ENCODE measurements around the gene HJV. TPM values are rescaled to one million over a fixed set of nuclear protein-coding genes. Genes with fewer than 3 reads are reported as not detected.
A peak's percentile ranks its signal among the peaks of the same experiment; 100 is the strongest.
"Not testable (repeated sequence)": the region's sequence is repeated elsewhere in the genome, so short reads cannot be mapped to it uniquely, and the experiment has no call there.

The HJV gene
- total RNA-seq, 2 donors from 2014 or later = 64.5 to 96.1 TPM

DNA sequence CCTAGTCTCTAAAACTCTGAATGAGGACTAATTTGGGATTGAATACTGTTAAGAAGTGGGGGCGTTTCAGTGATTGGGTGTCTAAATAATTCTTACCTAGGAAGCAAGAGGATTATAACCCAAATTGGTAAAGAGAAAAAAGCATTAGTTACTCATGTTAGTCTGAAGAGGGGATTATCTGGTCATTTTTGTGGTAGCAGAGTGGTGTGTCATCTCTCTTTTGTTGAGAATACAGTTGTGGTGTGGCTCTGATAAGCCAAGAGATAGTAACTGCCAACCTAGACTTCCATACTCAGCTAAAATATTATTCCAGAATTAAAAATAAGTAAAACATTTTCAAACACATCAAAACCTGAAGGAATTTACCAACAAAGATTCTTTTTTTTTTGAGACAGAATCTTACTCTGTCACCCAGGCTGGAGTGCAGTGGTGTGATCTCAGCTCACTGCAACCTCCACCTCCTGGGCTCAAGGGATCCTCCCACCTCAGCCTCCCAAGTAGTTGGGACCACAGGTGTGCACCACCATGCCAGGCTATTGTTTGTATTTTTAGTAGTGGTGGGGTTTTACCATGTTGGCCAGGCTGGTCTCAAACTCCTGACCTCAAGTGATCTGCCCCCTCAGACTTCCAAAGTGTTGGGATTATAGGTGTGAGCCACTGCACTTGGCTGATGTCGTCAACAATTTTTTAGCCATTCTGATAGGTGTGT lies 4.4 kb upstream of the HJV start:
- ATAC-seq; intact Hi-C loops (cut with DNase I); DNase-seq: not testable (repeated sequence)

DNA sequence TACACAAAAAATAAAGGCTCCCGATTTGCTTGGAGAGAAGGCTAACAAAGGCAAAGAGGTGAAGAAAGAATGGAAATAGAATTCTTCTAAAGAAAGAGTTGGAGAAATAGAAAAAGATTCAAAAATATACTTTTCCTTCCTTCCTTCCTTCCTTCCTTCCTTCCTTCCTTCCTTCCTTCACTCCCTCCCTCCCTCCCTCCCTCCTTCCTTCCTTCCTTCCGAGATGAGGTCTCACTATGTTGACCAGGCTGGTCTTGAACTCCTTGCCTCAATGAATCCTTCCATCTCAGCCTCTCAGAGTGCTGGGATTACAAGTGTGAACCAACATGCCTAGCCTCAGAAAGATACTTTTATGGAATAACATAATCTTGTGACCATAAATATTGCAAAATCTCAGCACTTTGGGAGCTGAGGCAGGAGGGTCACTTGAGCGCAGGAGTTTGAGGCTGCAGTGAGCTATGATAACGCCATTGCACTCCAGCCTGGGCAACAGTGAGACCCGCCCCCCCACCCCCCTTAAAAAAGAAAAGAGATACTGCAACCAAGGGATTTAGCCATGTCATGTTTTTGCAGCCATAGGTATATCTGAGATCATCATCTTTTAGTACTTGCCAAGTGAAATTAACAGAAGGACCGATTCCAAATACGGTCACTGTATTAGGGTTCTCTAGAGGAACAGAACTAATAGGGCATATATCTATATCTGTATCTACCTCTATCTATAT lies 1.0 kb upstream of the HJV start:
- no peak for DNase-seq
- intact Hi-C loops (cut with DNase I) = no loop called here
- no peak for ATAC-seq

DNA sequence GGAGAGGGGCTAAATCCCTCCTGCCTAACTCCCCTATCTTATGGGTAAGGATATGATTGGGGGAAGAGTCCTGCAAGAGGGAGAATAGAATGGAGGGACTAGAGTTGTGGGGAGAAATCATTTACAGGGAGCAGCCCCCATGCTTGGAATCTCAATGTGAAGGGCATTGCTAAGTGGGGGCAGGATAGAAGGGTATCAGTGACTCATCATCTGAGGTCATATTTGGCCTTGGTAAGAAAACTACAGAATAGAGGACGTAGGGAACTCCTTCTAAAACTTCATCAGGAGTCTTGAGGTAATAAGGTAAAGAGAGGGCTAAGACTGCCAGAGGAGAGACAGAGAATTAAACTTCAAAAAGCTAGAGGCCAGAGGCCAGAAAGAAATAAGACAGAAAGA lies 487 bp downstream of the HJV start:
- DNase-seq (no peak), ATAC-seq (peak in 1 of 2 donors; percentile 71)
- intact Hi-C loops (cut with DNase I) = no loop called here

DNA sequence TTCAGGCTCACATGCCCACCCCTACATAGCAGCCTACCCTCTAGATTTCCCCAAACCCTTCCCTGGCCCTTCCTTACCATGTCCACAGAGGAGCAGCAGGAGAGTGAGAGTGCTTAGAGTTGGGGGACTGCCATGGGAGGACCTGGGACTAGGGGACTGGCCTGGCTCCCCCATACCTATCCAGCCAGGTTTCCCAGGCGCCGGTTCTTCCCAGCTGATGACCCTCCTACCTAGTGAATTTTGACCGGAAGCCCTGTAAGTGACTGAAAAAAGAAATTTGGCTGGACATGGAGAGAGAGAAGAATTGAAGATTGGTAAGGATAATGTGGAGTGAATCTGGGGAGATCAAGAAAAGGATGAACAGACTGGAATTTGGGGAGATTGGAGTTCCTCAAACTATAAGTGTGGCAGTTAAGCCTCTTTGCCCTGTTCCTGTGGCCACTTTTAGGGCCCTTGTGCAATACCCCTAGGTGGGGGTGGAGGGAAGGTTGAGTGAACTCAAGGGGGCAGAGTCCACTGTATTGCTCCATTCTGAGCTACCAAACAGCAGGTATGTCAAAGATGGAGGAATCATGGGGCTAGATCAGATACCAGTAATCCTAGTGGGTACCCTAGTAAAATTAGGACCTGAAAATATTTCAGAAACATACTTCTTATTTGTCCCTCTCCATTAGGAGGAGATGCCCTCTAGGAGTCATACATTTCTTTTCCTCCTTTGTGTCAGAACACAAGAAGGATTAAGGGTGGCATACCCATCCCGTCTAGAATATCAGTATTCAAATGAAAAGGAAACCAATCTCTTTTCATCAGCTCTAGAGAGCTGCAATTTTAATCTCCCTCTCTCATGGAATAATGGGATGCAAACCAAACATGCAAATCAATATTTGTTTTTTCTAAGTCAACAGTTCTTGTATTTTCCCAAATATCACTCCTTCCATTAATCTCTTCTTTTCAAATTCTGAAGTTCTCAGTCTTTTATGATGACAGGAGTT lies 1.2 kb downstream of the HJV start:
- intact Hi-C loops (cut with DNase I) = no loop called here
- ATAC-seq = peak in 1 of 2 donors; percentile 17
- DNase-seq = no peak

DNA sequence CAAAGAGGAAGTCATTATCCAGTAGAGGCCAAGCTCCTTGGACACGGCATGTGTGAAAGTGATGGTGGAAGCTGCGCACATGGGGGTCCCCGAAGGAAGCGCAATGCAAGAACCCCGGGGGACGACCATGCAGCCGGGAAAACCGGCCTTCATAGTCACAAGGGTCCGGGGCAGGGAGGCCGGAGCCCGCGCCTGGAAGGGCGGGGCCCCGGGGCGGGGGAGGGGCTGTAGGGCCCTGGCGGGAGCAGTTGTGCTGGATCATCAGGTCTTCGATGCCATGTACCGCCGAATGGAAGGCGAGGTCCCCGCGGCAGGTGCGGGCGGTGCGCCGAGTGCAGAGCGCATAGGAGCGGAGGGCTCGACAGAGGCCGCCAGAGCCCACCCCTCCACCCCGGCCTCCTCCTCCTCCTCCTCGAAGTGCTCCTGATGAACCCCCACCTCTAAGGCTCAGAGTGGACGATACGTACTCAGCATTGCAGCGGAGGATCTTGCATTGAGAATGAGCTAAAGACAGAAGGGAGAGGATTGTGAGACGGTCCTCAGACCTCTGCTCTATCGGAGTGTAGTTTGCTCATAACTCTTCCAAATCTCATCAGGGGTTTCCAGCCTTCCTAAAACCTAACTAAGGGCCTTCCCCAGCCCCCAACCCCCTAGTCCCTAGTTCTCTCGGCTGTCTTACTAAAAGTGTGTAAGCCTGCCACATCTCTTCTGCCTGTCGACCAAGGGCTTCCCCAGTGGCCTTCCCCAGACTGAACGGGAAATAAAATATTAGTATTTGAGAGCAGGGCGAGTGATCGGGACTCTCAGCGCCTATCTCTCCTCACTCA lies 2.1 kb downstream of the HJV start:
- intact Hi-C loops (cut with DNase I) = no loop called here

DNA sequence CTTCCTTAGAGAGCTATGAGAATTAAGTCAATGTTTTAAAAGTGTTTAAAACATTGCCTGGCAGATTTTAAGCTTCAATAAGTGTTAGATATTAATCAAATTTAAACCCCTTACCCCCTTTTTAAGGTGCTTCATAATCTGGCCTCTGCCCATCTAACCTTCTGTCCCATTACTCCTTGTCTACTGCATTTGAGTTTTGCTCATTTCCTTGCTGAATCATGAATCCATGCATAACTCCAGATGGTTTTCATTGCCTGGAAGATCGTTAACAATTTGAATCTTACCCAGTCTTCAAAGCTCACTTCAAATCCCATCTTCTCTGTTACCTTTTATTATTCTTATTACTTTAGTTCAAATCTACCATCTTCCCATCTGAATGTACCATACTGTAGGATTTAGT lies 4.6 kb downstream of the HJV start:
- ATAC-seq = no peak
- intact Hi-C loops (cut with DNase I) = no loop called here

More for the DNA sequence above, 2.1 kb downstream of the HJV start:
- ATAC-seq (peak in 1 of 2 donors; percentile 29), DNase-seq (no peak)

DNA sequence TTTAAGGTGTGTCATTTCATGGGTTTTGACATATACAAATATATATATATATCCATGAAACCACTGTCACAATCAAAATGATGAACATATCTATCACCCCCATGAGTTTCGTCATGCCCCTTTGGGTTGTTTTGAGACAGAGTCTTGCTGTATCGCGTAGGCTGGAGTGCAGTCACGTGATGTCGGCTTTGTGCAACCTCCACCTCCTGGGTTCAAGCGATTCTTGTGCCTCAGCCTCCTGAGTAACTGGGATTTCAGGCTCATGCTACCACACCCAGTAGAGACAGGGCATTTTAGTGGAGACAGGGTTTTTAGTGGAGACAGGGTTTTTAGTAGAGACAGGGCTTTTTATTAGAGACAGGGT lies 8.0 kb downstream of the HJV start:
- DNase-seq = no peak
- intact Hi-C loops (cut with DNase I) = loop anchor here (2.0 to 5.0 kb wide), 4 partner anchors 36 to 169 kb away; partner anchors contain the start of gene NUDT17 (in 2 of the 2)
- ATAC-seq = no peak

More for the DNA sequence above, 4.6 kb downstream of the HJV start:
- no peak for DNase-seq

DNA sequence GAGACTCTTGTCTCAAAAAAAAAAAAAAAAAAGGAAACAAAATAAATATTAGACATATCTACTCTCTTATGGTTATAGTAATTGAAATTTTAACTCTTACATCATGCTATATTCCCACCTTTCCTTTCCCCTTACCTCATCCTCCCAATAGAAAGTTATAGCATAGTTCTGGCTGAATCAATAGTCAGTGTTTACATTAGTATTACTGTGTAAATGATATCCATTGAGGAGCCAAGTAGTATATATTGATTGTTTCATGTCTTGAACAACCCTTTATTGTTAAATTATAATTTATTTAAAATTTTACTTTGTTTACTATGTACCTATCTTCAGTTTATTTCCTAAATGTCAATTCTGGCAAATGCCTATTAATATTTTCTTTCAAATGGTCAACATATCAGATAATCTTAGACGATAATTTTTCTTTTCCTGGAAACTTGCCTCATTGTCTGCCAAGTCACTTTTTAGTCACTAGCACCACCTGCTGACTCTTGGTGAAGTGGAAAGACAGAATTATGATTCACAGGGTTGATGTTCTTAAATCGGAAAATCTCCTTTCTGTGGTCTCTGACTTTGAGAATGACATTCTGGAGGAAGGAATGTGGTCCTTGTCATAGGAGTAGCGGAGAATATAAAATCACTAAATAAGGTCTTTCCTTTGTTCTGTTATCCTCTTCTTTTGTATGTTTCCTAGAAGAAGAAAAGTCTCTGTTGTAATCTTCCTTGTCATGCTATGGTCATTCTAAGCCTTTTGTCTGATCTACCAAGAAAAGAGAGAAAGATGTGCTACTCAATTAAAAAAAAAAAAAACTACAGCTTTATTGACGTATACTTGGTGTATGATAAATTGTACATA lies 8.6 kb downstream of the HJV start:
- DNase-seq = no peak
- ATAC-seq = peak; percentile 48 to 50
- intact Hi-C loops (cut with DNase I) = loop anchor here (2.0 to 5.0 kb wide), 4 partner anchors 36 to 168 kb away; partner anchors contain the start of gene NUDT17 (in 2 of the 2)

DNA sequence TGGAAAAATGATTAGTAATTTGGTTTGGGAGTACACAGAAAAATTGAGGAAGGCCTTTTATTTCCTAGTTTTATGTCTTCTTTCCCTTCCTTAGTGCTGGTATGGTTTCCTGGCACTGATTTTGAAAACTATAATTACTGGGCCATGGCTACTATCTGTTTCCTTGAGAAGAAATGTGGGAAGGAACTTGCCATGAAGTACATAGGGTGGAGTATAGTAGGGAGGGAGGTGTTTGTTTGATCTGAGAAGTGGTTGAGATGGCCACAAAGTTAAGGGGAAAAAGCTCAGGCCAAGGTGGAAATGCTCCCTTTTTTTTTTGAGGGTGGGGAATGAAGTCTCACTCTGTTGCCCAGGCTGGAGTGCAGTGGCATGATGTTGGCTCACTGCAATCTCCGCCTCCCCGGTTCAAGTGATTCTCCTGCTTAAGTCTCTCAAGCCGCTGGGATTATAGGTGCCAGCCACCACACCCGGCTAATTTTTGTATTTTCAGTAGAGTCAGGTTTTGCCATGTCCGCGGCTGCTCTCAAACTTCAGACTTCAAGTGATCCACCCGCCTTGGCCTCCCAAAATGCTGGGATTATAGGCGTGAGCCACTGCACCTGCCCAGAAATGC lies 11.3 kb downstream of the HJV start:
- ATAC-seq = peak in 1 of 2 donors; percentile 32
- DNase-seq = no peak
- intact Hi-C loops (cut with DNase I) = loop anchor here (5.0 kb wide), 3 partner anchors 33 to 163 kb away; partner anchors contain the start of gene NUDT17 (in 1 of the 2)

DNA sequence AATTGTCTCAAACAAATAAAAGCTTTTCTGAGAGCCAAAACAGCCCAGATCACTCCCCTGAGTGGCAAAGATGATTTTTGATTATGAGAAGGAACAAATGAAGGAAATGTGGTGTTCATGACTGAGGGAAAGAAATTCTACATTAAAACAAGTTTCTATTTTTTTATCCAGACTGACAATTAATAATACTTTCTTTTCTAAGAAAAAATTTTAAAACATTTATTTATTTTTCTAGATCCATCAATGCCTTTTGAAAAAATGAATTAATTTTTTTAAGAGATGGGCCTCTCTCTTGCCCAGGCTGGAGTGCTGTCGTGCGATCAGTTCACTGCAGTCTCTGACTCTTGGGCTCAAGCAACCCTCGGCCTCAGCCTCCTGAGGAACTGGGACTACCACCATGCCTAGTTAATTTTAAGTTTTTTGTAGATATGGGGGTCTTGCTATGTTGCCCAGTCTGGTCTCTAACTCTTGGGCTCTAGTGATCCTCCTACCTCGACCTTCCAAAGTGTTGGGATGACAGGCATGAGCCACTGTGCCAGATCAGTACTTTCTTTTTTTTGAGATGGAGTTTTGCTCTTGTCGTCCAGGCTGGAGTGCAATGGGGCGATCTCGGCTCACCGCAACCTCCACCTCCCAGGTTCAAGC lies 13.9 kb downstream of the HJV start:
- intact Hi-C loops (cut with DNase I) = loop anchor here in 1 of 2 donors (2.0 kb wide), 1 partner anchor 31 kb away; no protein-coding TSS in a partner anchor
- ATAC-seq (no peak), DNase-seq (no peak)

DNA sequence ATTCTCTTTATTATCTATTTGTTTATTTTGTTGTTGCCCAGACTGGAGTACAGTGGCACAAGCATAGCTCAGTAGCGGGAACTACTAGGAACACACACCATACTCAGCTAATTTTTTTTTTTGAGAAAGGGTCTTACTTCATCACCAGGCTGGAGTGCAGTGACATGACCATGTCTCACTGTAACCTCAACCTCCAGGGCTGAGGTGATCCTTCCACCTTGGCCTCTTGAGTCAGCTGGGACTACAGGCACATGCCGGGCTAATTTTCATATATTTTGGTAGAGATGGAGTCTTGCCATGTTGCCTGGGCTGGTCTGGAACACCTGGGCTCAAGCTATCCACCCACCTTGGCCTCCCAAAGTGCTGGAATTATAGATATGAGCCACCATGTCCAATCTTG lies 19.8 kb downstream of the HJV start:
- DNase-seq = no peak
- ATAC-seq = no peak
- intact Hi-C loops (cut with DNase I) = no loop called here

DNA sequence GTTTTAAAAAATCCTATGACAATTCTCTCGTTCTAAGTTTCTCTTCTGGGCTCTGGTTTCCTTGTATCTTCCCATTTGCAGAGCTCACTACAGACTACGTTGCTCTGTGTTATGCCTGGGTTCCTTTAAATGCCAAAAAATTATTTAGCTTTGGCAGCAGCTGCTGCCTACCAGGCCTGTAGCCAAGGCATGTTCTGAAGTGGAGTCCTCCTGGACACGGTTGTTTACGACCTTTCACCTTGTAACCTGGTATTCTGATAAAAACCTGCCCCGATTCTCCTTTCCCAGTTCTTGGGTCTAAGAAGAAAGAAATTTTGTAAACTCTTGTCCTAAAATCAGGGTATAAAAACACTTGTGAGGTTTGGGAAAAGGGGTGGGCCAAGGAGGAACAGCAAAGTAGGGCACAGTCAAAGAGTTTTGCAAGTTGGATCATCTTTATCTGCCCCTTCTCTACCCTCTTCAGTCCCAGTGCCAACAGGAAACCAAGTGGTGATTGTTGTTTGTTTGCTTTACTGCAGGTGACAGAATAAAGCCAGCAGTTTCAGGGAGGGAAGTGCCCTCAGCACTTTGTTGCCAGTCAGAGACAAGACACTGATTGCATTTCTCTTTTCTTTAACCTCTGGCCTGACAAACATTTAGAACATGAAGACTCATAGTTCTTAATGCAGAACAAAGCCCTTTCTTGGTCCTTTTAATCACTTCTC lies 22.1 kb downstream of the HJV start:
- DNase-seq = no peak
- peak; percentile 16 to 21 for ATAC-seq
- intact Hi-C loops (cut with DNase I) = no loop called here

DNA sequence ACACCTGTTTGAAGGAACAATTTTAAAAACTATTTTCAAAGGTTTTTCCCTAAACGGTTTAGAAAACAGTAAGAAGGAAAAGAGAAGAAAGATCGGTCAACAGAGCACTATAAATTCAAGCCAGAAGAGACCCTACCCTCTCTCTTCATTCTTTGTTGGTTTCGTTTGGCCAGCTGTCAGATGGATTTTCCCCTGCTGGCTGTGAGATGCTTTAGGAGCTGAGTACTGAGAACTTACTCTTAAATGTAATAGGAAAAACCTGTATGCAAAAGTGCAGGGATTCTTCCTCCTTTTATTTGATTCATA lies 23.9 kb downstream of the HJV start:
- ATAC-seq = no peak
- intact Hi-C loops (cut with DNase I) = loop anchor here in 1 of 2 donors (2.0 kb wide), 1 partner anchor 19 kb away; no protein-coding TSS in a partner anchor

DNA sequence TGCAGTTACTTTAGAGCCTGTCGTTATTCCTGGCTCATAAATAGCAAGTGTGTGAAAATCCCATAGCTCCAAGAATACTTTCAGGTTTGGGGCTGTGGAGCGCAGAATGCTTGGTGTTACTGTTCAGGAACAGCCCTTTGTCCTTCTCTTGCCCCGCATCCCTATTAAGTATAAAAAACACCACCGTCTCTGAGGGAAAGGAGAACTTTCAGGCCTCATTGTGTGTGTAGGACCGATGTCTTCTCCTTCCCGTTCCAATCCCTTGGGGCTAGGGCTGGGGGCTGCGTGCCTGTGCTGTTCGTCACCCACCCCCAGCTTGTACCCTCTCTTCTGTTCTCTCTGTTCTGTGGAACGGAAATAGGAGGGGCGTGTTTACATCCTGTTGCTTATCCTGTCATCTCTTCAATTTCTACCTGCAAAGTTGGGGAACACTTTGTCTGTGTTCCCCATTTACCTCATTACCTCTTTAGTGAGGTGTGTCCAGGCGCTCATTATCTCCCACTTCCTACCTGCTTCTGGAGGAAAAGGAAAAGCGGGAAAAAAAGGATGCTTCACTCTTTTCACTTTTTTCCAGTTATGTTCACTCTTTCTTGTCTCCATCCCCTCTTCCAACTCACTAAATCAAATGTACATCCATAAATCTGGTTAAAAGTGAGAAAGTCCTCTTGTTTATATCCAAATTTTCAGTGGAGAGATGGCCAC lies 24.4 kb downstream of the HJV start:
- intact Hi-C loops (cut with DNase I) = loop anchor here in 1 of 2 donors (2.0 kb wide), 1 partner anchor 18 kb away; no protein-coding TSS in a partner anchor
- peak; percentile 58 for DNase-seq
- ATAC-seq = peak; percentile 6 to 33

More for the DNA sequence above, 23.9 kb downstream of the HJV start:
- DNase-seq = no peak

DNA sequence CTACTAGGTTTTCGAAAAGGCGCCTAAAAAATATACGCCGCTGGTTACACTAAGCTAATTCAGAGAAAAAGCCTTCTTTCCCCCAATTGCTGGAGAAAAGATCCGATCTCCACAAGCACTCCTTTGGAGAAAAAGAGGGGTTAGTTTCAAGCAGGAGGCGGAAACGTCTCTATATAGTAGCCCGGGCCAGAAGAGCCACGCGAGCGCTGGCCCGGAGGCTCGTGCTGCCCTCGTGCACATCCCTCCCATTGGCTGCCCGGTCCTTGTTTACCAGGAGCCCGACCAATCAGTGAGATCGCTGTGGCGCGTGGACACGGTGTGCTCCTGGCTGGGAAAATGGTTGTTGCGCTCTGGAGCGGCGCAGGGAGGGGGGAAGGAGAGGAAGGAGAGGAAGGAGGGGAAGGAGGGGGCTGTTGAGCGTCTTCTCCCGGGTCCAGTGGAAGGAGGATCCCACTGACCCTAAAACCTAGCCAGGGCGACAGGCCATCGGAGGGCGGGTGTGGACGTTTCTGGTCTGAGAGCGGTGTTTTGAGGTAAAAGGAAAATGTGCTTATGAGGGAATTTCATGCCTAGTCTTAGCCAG lies 25.0 kb downstream of the HJV start, which contains the start of gene TXNIP:
TSS of gene TXNIP (minus strand) at position 147 of the 583 bp plus-strand sequence. CDS start 313 bp downstream, outside the sequence.
- ATAC-seq (peak; percentile 93 to 94), DNase-seq (peak; percentile 99)
- intact Hi-C loops (cut with DNase I) = loop anchor here in 1 of 2 donors (2.0 kb wide), 1 partner anchor 18 kb away; no protein-coding TSS in a partner anchor
